ENCODE data around the gene RNF152. TPM values are rescaled to one million over a fixed set of nuclear protein-coding genes. Genes with fewer than 3 reads are reported as not detected.

RNF152 gene
- total RNA-seq, 1 donor from 2014 or later: 24.1 TPM

GRCh38 chr18:61822879-61823278 is 69.9 kb downstream of the RNF152 start:
- Histone ChIP-seq H3K79me2 (ENCODE audit: low read depth) (peaks cover 43% of the 10 kb centered on the region), H3K4me2 (no peak overlapping the region), H3K9ac (no peak overlapping the region), H3K4me3 (no peak overlapping the region), H3F3A (ENCODE audit: low read depth) (no peaks in the 10 kb centered on the region), H3K27me3 (no peaks in the 10 kb centered on the region), H3K36me3 (no peaks in the 10 kb centered on the region), H3K9me3 (ENCODE audit: low read depth) (no peaks in the 10 kb centered on the region), H2AFZ (replicated peaks) (no peak overlapping the region), H4K20me1 (ENCODE audit: low read depth) (peaks cover 1% of the 10 kb centered on the region), H3K4me1 (peaks cover 7% of the 10 kb centered on the region), H3K27ac (no peak overlapping the region)
- Mint-ChIP-seq H3K9me3 (peaks cover 8% of the 10 kb centered on the region), H3K27ac (no peak overlapping the region), H3K4me3 (no peak overlapping the region), H3K27me3 (ENCODE audit: insufficient read depth, low read depth) (no peaks in the 10 kb centered on the region), H3K36me3 (peaks cover 40% of the 10 kb centered on the region), H3K4me1 (peaks cover 10% of the 10 kb centered on the region)
- no peak for TF ChIP-seq EZH2 (IDR thresholded peaks at IDR 0.05)
- no peak for TF ChIP-seq CTCF (IDR thresholded peaks at IDR 0.05)
- TF ChIP-seq EZH2phosphoT487 (IDR thresholded peaks at IDR 0.05): no peak
- DNase-seq (ENCODE audit: low spot score): no peak

- Mint-ChIP-seq H3K4me1 (peaks cover 5% of the 10 kb centered on the region), H3K36me3 (peaks cover 47% of the 10 kb centered on the region)
Observed at GRCh38 chr18:61821748-61822147, 71.1 kb downstream of the RNF152 start.

GRCh38 chr18:61820882-61821281 is 71.9 kb downstream of the RNF152 start:
- Histone ChIP-seq H3K4me2 (no peak overlapping the region), H3K27me3 (no peaks in the 10 kb centered on the region)

More at GRCh38 chr18:61821748-61822147, 71.1 kb downstream of the RNF152 start:
- Mint-ChIP-seq H3K27me3 (ENCODE audit: insufficient read depth, low read depth) (no peaks in the 10 kb centered on the region), H3K9me3 (peaks cover 8% of the 10 kb centered on the region), H3K4me3 (no peak overlapping the region), H3K27ac (no peak overlapping the region)
- Histone ChIP-seq H3K27me3 (no peaks in the 10 kb centered on the region), H2AFZ (replicated peaks) (no peak overlapping the region), H3K36me3 (no peaks in the 10 kb centered on the region), H3K4me3 (no peak overlapping the region), H3F3A (ENCODE audit: low read depth) (no peaks in the 10 kb centered on the region), H3K79me2 (ENCODE audit: low read depth) (peaks cover 36% of the 10 kb centered on the region), H3K9ac (no peak overlapping the region), H3K4me1 (no peaks in the 10 kb centered on the region), H3K27ac (no peak overlapping the region), H4K20me1 (ENCODE audit: low read depth) (no peaks in the 10 kb centered on the region), H3K9me3 (ENCODE audit: low read depth) (no peaks in the 10 kb centered on the region), H3K4me2 (no peak overlapping the region)
- DNase-seq (ENCODE audit: low spot score): no peak
- TF ChIP-seq EZH2phosphoT487 (IDR thresholded peaks at IDR 0.05): no peak
- no peak for TF ChIP-seq EZH2 (IDR thresholded peaks at IDR 0.05)
- no peak for TF ChIP-seq CTCF (IDR thresholded peaks at IDR 0.05)

More at GRCh38 chr18:61820882-61821281, 71.9 kb downstream of the RNF152 start:
- no peak overlapping the region for H3K9ac ChIP-seq
- Mint-ChIP-seq H3K4me3 (no peak overlapping the region), H3K4me1 (peaks cover 5% of the 10 kb centered on the region), H3K36me3 (peaks cover 47% of the 10 kb centered on the region), H3K9me3 (peaks cover 8% of the 10 kb centered on the region), H3K27ac (no peak overlapping the region), H3K27me3 (ENCODE audit: insufficient read depth, low read depth) (no peaks in the 10 kb centered on the region)
- no peaks in the 10 kb centered on the region for H3K4me1 ChIP-seq
- H3K9me3 ChIP-seq (ENCODE audit: low read depth): no peaks in the 10 kb centered on the region
- TF ChIP-seq EZH2 (IDR thresholded peaks at IDR 0.05) (no peak), EZH2phosphoT487 (IDR thresholded peaks at IDR 0.05) (no peak), CTCF (IDR thresholded peaks at IDR 0.05) (no peak)
- H3F3A ChIP-seq (ENCODE audit: low read depth): no peaks in the 10 kb centered on the region
- no peak overlapping the region for H3K4me3 ChIP-seq
- no peaks in the 10 kb centered on the region for H4K20me1 ChIP-seq (ENCODE audit: low read depth)
- peaks cover 27% of the 10 kb centered on the region for H3K79me2 ChIP-seq (ENCODE audit: low read depth)
- H3K27ac ChIP-seq: no peak overlapping the region
- no peak for DNase-seq (ENCODE audit: low spot score)
- no peak overlapping the region for H2AFZ ChIP-seq (replicated peaks)
- H3K36me3 ChIP-seq: no peaks in the 10 kb centered on the region
